HG03558 (cell line): ENCODE results near the gene C3orf18.

ENCODE experiments used
- ATAC-seq: cut with Tn5 transposase; IDR thresholded peaks from one replicate; pipeline ENCODE4 v1.9.1; 2021; ENCODE audit warnings: moderate number of reproducible peaks; ENCODE audit not compliant: unreplicated experiment; ENCODE audit errors: extremely low read depth

C3orf18 gene

DNA sequence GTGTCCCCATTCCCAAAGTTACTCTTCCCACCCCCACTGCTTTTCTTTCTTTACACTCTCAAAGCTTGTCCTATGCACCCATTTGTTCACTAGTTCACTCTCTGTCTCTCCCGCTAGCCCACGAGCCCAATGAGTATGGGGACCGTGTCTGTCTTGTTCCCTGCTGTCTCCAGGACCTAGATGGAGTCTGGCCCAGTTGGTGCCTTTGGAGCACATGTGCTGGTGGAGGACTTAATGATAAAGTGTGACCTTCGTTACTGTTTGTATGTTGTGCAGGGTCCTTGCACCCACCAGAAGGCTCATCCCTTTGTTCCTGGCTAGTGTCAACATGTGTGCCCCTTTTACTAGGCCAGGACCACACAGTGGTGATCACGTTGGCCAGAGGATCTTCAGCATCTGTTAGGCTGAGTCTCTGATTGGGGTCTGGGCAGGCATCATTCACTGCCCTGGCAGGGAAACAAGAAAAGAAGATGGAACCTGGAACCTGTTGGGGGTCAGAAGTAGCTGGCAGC, 36.6 kb upstream of the C3orf18 start:
- no peak for ATAC-seq

DNA sequence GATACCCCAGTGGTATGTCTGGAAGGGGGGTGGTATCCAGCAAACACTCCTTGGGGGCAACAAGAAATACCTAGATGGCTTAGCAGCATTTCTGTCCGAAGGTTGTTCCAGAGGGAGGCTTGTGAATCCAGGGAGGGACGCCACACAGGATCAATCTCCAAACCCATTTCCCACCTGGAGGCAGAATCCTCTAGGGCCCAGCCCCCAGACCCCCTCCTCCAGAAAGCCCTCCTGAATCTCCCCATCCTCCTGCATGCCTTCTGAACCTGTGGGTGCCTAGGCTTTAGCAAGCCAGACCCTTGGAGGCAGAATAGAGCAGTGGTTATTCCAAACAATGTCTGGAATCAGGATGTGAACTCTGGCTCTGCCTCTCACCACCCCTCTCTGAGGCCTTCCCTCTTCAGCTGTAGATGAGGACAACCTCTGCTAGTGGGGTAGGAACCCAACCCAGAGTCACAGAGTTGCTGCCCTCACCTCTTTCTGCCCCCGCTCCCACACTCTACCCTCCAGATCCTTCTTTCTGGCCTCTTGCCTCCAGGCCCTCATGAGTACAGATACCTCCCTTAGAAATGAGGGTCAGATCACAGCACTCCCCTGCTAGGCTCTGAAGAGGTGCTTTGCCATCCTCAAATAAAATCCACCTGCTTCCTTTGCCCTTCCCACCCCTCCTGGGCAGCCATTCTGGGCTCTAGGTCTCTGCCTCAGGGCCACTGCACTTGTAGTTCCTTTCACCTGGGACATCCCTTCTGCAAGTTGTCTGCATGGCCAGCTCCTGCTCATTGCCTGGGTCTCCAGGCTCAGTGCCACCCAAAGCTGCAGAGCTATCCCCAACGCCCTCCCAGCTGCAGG, 35.9 kb upstream of the C3orf18 start:
- ATAC-seq, result no peak

DNA sequence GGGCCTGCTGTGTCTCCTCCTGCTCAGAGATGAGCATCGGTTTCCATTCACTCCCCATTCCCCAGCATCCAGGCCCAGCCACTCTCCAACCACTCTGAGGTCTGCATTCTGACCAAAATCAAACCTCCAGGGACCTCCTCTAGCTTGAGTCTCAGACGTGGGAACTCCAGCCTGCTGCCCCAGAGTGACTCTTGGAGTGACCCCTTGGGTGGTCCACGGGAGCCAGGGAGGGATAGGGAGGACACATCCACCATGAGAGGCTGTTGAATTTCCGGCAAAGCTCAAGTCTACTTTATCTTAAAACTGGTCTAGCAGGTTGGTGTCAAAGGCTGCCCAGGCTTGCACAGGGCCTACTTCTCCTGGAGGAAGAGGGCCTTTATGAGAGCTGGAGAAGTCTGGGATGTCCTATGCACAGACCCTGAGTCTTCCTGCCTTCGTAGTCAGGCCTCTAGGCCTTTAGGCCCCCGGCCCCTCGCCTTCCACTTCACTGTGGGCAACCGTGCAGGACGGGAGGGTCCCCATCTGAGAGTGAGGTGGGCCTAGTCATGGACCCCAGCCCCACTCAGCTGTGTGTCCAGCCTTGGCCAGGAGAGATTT, 35.1 kb upstream of the C3orf18 start:
- ATAC-seq, result no peak

DNA sequence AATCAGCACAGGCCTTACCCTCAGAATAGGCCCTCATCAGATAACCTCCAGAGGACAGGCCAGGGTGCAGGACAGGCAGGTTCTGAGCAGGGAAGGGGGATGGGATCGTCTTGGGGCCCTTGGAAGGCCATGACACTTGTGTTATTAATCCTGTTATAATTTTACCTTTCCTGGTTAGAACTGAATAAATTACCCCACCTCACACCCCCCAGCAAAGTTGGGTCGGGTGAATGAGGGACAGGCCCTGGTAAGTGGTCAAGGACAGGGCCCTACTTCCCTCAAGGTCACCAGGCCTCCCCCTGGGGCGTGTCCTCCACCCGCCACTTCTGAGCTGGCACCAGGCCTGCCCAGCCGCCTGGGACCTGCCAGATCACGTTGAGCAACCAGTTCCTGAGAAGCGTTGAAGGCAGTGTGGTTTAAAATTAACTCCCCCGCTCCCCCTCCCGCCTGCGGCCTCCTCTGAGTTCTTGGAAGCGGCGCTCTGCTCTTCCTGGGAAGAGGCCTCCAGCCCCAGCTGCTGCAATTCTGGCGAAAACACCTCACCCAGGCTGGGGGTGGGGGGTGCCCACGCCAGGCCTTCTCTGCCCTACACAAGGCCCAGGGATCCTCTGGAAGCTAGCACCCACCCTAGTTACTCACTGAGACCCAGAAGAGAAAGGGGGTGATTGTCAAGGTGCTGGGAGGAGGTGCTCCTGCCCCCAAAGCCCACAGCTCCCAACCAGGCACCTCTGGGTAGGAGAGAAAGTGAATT, 33.5 kb upstream of the C3orf18 start:
- no peak for ATAC-seq

DNA sequence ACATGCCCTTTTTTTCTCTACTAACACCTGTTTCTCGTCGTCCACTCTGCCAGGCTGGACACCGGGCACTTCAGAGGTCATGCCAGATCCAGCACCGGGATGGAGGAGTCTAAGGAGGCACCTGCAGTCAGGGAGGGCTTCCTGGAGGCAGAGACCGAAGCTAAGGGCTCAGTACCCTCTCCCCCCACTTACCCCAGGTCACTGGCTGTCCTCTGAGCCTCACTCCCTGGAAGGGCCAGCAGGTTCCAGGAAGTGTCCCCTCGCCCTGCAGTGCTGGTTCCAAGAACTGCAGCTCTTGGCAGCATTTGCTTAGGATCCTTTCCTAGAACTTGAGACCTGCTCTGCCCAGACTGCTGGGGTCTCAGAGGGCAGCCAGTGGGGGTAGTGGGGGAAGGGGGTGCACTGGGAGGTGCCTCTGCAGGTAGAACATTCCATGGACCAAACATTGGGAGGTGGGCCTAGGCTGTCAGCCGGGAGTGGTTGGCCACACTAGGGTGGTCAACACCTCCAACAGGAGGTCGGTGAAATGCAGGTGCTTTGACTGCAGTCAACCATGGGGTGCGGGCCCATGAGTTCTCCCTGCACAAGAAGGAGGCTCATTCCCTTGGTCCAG, 32.7 kb upstream of the C3orf18 start:
- no peak for ATAC-seq

DNA sequence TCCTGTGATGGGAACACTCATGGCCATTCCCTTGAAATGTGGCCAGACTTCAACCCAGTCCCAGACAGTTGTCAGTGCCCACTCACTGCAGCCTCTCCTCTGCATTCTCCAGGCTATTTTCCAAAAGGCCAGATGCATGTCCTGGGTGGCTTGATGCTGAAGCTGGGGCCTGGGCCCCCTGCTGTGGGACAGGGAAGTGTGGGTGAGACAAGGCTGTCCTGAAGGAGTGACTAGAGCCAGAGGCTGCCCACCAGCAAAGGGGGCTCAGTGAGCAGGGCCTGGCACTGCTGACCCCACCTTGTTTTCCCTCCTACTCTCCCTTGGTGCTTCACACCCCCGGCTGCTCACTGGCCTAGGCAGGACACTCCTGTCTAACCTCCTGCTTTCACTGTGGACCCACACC, 32.2 kb upstream of the C3orf18 start:
- ATAC-seq, result no peak

DNA sequence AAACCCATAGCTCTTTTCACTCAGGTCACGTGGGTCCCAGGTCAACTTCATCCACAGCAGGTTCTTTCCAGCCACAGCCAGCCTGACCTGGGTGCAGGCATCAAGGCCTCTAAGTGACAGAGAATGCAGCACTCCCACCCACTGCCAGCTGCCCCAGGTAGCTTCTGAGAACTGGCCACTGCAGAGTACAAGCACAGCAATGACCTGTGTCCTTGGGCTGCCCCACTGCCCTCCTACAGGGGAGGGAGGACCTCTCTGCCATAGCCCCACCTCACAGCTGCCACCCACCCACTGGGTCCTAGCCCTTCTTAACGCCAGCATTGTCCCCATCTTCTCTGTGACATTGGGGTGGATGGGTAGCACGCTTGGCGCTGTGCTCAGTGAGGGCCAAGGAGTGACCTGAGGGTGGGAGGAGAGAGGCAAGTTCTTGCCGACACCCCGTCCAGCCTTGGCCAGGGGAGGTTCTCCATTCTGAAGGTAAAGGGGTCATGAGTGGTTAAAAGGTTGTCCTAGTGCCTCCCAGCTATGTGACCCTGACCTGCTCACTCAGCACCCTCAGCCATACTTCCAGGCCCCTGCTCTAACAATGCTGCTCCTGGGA, 31.7 kb upstream of the C3orf18 start:
- no peak for ATAC-seq

DNA sequence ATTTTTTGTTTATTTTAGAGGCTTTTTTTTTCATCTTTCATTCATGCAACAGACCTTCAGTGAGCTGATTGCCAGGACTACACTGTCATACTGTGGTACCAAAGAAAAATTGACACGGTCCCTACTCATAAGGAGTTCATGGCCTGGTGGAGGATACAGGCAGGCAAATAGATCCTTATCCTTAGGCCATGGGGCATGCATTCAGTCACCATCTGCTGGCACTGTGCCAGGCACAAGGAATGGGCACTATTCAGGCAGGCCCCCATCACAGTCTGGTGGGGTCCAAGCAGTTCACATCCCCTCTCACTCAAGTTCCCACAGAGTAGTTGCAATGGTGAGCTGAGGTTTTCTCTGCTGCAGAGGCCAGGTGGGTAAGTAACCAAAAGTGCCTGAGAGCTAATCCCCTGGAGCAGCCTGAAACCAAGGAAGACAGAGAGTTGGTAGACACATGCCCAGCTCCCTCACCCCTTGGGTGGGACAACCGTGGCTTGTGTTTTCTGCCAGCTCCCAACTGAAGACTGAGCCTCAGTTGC, 26.8 kb upstream of the C3orf18 start:
- ATAC-seq, result no peak

DNA sequence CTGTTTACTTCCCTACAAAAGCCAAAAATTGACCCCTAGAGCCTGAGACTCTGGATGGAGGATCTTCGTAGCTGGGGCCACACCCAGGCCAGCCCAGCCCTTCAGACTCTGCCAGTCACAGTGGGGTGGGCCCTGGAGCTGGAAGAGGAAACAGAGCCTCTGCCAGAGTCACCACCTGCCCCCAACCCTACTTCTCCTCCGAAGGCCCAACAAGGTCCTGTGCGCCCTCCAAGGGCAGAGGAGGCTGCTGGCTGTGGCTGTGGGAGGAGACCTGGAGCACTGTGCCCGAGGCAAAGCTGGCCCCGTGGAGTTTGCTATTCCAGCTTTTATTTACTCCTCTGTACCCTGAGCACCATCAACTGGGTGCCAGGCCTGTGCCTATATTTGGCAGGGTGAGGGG, 25.0 kb upstream of the C3orf18 start:
- no peak for ATAC-seq

DNA sequence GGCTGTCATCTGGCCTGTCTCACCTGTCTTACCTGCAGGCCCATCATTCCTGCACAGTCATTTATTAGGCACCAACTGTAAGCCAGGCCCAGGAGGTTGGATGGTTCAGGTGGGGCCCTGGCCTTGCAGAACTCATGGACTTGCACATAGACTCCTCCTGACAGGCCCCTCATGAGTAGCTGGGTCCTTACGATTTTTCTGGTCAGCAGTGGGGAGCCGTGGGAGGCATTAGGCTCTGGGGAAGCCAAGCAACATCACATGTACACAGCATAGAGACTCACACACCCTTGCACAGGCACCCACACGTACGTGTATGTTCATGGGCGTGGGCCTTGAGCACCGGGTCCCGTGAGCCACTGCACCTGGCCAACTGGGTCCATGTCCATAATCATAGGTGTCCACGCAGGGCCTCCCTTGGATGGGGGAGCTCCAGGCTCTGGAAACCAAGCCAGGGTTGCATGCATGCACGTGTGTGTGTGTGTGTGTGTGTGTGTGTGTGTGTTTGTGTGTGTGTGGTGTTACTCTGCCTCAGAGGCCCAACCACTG, 23.7 kb upstream of the C3orf18 start:
- no peak for ATAC-seq

DNA sequence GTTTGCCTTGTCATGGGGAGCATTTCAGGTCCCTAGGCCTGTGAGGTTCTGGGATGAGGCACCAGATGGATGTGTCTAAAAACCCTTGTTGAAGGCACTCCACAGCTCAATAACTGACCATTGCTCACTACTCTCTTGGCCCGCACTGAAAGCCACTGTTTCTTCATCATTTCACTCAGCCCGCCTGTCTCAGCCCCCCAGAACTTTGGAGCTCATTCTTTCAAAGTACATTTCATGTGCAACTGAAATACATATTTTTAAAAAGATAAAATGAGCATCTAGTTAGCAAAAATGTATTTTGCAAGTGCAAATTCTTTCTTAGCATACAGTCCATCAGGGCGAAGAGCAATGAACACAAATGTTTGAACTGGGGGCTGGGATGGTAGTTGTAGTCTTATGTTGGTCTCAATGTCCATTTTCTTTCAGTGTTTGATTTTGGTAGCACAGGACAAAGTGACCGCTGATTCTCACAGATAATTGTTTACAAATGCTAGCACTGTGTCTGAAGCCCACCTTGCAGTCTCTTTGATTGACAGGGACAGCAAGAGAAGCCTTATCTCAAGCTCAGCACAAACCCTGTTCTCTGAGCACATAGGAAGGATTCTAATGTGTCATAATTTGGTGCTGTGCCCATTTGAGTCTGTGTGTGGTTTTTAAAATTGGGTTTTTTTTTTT, 21.3 kb upstream of the C3orf18 start:
- no peak for ATAC-seq

DNA sequence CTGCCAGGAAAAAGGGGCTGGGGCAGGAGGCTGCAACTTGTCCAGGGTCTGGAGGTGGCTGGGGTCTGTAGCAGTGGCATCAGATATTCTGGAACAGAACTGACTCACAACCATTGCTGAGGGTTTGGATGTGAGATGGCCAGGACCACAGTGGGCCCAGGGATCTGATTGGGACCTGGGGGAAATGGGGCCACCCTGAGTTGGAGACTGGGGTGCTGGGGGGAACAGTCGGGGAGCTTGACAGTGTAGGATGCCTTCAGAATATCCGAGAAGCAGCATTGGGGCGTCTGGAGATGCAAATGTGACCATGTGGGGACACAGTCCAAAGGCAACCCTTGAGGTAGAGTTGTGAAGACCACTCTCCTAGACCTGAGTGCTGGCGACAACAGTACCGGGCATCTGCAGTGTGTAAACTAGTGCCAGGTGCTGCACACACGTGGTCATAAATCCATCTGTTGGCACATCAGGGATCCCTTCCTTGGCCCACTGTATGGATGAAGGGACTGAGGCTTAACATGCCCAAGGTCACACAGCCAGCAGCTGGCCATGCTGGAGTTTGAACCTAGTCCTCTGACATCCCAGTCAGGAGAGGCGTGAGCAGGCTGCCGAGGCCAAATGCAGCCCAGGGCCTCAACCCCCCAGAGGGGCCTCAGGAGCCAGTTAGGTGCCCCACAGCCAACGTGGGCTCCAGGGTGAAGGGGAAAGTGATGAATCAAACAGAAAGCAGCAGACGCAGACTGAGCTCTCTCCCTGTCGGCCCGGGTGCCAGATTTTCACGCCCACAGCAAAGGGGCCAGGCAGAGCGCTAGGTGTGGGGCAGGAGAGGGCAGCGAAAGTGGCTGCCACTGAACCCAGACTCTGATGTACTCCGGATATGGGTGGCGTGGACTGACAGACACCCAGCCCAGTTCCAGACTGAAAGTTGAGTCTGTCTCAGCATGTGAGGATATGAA, 20.5 kb upstream of the C3orf18 start:
- no peak for ATAC-seq

DNA sequence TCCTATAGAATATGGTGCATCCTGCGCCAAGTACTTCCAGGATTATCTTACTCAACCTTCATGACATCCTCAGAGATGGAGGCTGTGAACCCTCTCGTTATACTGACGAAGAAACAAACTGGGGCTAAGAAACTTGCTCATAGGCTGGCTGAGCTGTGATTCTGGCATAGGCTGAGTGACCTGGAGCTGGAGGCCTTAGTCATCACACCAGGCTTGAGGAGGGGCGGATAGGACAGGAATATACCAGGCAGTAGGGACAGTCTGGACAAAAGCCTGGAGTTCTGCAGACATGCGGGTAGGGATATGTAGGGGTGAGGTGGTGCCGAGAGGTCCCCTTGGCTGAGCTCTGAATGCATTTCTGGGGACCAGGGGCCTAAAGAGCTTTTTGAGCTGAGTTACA, 19.8 kb upstream of the C3orf18 start:
- no peak for ATAC-seq

DNA sequence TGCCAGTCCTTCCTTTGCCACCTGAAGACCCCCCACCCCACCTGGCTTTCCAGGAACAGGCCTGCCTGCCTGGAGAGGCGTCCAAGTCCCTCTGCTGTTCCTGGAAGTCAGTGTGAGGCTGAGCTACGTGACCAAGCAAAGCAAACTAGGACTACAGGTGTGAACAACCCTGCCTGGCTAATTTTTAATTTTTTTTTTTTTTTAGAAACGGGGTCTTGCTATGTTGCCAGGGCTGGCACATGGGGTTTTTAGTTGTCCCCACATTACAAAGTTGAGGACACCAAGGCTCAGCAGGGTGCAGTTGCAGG, 19.2 kb upstream of the C3orf18 start:
- no peak for ATAC-seq

DNA sequence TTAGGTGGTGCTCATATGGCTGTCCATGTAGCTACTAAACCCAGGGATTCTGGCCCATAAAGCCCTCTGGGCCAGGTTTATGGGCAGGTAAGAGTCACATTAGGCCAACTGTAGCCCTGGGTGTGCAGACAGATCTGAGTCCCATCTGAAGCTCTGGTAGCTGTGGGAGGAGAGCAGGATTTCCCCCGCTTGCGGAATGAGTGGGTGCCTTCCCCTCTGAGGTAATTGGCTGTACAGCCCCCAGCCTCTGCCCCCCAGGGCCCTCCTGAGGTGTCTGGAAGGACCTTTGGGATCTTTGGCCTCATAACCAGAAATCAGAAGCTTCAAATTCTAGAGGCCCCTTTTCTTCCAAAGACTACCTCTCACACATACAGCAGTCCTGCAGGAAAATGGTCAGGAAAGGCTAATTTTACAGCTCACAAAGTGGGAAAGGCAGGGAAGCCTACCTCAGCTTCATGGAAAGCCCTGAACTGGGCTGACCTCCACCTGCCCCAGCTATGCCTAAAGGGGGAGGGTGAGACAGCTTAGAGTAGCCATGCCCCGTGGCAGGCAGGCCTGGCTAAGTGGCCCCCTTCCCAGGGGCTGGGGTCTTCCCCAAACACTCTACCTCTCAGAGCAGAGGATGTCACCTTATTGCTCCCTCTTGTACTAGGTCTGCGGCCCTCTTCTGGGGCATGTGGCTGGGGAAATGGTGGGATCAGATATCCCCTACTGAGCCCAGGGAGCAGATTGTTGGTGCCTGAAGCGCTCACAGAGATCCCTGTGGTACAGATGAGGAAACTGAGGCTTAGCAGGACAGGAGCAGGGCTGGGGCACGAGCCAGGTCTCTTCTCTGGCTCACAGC, 18.6 kb upstream of the C3orf18 start:
- no peak for ATAC-seq

DNA sequence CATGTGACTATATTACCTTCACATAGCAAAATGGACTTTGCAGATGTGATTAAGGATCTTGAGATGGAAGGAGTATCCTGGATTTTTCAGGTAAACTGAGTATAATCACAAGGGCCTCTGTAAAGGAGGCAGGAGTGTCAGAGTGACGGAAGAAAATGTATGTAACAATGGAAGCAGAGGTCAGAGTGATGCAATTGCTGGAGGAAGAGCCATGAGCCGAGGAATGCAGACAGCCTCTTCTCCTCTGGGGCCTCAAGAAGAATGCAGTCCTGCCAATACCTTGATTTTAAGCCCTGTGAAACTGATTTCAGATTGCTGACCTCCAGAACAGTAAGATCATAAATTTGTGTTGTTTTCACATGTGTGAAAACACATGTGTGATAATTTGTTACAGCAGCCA, 16.8 kb upstream of the C3orf18 start:
- ATAC-seq, result no peak

DNA sequence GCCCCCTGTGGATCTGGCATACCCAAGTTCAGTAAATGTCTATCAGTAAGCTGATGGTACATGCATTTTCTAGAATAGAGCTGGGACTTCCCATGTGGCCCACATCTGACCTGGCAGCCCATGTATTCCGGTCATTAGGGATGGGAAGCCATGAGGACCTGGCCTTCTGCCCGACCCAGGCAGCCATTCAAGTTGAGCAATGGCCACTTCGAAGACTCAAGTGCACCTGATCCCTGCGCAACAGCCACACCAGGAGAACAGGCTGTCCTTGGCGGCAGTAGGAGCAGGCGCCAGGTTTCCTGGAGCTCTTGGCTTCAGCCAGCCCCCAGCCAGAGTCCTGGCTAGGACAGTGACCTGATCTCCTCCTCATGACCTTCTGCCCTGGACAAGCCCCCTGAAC, 16.4 kb upstream of the C3orf18 start:
- no peak for ATAC-seq
